LHCN-M2 (cell line): Measurements from ENCODE around the gene WDR26. TPM values are rescaled to one million over a fixed set of nuclear protein-coding genes. Genes with fewer than 3 reads are reported as not detected.
"Not testable (repeated sequence)": the region's sequence is repeated elsewhere in the genome, so short reads cannot be mapped to it uniquely, and the experiment has no call there.

ENCODE experiments used
- DNase-seq: peaks from one replicate; pipeline ENCODE4 v3.0.0-alpha.2; 2012; ENCODE audit warnings: low read depth
- total RNA-seq: library from RNA; depleted of rRNA; stranded (reverse); fragments of >200 nt; gene quantifications from 2 replicates; pipeline ENCODE4 v1.2.3, GENCODE V29; 2014

The WDR26 gene
- total RNA-seq, 1 experiment from 2014 or later, result 34.6 TPM

DNA sequence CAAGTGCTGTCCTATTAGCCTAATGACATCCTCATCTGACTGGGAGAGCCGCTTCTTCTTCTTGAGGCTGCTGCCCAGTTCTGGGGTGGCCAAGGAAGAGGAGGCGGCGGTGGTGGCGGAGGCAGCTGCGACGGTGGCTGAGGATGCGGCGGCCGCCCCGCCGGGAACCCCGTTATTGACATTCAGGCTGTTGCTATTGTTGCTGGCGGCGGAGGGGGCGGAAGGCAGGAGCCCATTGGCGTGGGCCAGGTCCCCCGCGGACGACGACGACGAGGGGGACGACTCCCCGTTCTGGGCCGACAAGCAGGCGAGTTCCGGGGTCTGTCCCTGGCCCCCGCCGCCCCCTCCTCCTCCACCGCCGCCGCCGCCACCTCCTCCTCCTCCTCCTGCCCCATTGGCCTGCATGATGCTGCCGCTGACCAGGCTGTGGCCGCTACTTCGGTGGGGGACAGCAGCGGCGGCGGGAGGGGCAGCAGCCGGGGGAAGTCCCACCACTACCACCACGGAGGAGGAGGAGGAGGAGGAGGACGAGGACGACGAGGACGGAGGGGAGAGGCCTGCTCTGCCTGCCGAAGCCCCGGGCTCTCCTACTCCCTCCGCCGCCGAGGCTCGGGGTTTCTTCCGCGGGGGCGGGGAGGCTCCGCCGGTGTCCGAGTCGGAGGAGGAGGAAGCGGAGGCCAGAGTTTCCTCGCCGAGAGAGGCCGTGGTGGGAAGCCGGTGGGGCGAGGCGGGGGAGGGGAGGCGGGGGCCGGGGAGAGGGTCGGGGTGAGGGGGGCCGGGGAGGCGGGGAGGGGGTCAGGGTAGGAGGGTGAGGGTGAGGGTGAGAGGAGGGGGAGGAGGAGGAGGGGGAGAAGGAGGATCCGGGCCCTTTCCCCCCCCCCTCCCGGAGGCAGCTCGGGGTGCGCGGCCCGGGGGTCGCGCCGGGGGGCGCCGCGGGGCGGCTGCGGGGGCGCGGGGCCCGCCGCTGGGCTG is 610 bp downstream of the WDR26 start:
- peak; percentile 15 for DNase-seq

DNA sequence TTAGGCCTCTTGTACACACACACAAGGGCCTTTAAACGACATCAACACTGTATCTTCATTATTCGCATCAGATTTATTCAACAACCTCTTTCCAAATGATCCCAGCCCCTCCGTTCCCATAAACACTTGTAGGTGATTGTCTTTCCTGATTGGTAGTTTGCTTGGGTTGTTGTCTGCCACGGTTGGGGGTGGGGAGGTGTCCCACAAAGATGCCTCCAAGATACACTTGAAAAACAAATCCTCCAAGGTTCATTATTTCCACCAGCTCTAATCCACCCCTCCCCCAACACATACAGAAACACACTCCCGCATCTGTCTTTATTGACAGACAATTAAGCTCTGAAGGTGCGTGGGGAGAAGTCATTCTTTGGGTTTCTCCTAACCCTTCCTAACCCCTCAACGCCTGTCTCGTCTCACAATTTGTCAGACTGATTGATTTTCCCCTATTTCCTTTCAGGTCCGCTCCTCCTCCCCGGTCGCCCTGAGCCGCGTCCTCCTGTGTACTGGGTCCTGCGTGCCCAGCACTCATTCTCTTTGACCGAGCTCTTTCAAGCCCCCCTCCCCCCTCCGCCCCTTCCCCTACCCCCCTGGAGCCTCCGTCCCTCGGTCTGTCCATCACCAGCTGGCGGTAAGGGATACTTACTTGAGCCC is 1.4 kb downstream of the WDR26 start:
- peak; percentile 26 for DNase-seq

DNA sequence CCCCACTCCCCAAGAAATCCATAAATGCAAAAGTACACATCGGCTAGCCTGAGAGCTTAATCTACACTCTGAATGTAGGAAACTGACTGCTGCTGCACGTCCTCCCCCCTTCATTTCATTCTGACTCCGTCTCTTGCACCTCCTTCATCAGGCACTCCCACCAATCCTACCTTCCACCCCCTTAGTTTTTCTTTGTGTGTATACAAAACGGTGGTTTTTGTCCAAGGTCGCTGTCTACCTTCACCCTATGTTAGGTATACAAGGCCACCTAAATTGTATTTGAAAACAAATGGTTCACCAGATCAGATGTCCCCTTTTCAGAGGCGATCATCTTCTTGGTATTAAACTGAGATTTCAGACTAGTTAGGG is 1.9 kb downstream of the WDR26 start:
- DNase-seq, result no peak

DNA sequence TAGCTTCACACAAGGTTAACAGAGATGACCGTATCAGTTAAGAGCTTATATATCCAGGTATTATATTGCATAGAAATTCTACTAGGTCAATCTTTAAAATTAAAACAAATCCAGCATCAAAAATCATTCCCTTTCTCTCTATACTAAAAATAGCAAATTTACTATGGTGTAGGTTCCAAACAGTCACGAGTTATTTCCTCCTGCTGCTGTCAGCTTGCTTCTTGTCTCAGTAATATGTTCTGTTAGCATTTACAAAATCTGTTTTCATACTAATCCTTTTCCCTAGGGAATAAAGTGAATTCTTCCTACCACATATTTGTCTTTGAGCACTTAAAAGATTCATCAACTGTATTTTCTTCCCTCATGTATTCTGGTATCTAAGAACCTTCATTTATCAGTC is 2.5 kb downstream of the WDR26 start:
- DNase-seq, result peak; percentile 51

DNA sequence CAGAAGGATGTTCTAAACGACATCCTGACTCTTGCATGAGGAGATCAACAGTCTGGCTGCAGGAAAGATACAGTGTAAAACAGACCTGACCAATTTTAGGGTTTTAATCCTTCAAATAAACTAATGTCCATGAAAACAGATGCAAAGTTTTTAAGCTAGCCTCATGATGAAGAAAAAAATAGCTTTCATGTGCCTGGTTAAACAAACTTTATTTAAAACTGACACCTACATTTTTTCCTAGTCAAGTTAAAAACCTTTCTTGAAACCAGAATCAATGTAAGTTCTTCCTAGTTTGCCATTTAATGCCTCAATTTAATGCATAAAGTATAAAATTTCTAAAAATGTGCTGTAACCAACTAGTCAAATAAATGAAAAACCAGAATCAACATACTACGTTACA is 2.9 kb downstream of the WDR26 start:
- no peak for DNase-seq

DNA sequence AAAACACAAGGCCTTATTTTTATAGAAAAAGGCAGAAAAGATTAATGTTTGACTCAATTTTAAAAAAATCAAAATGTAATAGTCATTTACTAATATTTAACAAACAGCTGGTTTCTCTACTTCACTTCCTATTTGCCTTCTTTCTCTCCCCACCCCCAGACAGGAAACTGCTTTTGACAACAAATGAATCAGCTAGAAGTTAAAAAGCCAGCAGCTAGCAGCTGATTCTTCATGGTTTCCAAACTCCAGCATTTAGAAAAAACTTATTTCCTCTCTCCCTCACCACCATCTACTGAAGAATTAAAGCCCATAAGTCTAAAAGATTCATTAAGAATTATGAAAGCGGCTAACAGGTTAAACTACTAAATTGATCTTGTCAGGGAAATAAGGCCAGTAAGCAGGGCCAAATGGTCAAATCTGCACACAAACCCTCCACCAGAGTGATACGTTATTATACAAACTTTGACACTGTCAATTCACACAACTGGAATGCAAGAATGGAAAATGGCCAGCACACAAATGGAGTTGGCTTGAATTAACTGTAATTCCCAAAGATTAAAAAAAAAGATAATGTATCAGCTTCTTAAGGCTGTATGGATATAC is 4.0 kb downstream of the WDR26 start:
- DNase-seq, result peak; percentile 82

DNA sequence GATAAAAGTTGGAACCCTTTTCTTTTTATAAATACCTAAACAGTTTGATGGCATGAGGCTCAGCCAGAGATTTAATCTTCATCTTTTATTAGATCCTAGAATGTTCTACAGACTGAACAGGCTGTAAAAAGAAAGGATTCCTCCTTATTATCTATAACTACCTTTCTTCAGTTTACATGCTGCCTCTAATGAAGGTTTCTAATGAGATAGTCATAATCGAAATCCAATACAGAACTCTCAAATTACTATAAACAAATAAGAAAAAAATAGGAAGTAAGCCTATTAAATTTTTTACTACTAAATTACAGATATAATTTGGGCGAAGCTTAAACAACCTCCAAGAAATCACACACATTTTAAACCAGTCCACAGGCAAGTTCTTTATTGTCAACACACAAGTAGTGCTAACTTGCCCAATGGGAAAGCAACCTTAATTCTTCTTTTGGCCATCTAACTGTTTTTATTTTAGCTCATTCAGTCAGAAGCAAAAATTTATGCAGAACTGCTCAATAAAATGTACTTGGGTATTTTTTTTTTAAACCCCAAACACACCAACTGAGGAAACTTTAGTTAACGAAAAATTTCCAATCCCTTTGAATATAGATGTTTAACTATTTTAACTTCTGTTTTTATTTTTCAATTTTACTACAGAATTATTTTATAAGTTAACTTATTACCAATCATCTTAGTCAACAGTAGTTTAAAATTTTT is 4.8 kb downstream of the WDR26 start:
- no peak for DNase-seq

DNA sequence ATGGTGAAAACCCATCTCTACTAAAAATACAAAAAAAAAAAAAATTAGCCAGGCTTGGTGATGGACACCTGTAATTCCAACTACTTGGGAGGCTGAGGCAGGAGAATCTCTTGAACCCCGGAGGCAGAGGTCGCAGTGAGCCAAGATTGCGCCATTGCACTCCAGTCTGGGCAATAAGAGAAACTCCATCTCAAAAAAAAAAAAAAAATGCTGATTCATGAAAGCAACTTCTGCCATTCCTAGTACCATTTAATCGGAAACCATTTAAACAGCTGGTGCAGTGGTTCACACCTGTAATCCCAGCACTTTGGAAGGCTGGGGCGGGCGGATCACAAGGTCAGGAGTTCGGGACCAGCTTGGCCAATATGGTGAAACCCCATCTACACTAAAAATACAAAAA is 5.9 kb downstream of the WDR26 start:
- not testable (repeated sequence) for DNase-seq

DNA sequence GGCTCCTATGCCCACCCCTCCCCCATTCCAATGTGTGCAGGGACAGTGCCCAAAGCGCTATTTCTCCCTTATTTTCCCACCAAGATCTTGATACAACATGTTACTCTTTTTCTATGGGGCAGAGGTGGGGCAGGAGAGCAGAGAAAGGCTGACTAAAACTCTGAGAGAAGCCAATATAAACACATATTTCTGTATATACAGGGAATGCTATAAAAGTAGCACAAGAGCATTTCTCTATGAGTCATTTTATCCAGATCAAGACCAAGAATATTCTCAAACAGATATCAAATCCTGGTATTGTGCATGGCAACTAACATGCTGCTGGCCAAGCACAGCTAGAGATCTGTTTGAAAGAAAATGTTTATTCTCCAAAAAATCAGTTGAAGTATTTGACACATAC is 7.3 kb downstream of the WDR26 start:
- peak; percentile 81 for DNase-seq

DNA sequence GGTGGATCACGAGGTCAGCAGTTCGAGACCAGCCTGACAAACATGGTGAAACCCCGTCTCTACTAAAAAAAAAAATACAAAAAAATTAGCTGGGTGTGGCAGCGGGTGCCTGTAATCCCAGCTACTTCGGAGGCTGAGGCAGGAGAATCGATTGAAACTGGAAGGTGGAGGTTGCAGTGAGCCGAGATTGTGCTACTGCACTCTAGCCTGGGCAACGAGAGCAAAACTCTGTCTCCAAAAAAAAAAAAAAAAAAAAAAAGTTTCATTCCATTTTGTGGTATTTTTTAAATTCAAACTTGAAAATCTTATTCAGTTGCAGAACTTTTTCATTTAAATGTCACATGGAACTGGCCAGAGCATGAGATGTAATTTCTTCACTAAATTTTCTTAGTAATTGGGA is 7.7 kb downstream of the WDR26 start:
- DNase-seq, result not testable (repeated sequence)

DNA sequence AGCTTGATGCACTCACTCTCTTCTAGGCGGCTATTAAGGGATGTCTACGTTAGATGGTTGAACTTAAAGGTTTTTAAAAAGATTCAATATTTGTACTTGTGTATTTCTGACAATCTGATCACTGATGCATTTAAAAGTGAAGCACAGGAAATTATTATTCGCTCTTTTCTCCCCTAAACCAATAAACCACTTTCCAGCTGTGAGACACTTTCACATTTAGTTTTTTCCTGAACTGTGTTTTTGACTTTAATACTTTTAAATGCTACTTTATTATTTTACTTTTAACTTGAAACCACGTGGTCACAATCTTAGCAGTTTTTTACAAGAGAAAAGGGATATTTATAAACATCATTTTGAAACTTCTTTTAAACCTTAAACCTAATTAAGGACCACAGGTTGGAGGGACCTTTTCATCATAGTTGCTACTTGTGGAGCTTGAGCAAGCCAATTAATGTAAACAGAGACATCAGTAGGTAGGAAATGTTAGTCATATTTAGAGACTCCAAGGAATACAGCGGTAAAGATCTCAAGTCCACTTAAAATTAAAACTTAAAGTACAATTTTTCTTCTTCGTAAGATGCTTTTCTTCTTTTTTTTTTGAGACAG is 9.2 kb downstream of the WDR26 start:
- no peak for DNase-seq

DNA sequence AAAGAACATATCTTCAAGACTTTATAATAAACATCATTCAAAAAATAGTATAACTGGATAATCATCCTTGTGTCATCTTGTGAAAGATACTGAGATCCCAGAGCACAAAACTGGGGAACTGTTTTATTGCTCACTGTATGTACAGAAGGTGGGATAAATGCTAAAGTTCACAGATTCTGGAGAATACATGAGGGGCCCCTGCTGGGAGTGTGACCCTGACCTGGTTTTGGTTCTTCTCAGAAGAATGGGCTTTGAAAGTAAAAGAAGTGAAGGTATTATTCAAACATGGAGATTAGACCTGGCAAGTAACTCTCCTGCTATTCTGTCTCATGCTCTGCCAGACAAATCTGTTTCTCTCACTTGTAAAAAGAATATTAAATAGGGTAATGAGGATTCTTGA is 14.5 kb downstream of the WDR26 start:
- DNase-seq, result no peak

DNA sequence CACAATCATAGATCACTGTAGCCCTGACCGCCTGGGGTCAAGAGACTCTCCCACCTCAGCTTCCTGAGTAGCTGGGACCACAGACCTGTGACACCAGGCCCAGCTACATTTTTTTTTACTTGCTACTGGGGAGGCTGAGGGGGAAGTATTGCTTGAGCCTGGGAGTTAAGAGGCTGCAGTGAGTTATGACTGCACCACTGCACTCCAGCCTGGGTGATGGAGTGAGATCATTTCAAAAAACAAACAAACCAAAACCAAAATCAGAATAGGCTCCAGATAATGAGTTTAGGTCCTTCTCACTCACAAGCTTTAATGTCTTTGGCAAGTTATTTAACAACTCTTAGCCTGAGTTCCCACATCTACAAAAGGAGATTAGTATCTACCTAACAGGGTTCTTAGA is 22.8 kb downstream of the WDR26 start:
- no peak for DNase-seq

DNA sequence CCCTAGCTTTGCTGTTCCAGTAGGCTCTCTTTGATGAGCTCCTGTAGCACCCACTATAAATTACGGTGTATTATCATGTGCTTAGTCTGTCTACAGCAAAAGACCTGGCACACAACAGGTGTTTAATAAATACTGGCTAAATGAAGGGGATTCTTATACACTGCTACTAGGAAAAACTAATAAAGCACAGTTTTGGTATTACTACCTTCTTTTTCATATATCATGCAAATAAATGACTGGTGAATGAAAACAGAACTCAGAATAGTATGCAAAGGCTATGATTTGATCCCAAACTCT is 26.4 kb downstream of the WDR26 start:
- DNase-seq, result no peak

DNA sequence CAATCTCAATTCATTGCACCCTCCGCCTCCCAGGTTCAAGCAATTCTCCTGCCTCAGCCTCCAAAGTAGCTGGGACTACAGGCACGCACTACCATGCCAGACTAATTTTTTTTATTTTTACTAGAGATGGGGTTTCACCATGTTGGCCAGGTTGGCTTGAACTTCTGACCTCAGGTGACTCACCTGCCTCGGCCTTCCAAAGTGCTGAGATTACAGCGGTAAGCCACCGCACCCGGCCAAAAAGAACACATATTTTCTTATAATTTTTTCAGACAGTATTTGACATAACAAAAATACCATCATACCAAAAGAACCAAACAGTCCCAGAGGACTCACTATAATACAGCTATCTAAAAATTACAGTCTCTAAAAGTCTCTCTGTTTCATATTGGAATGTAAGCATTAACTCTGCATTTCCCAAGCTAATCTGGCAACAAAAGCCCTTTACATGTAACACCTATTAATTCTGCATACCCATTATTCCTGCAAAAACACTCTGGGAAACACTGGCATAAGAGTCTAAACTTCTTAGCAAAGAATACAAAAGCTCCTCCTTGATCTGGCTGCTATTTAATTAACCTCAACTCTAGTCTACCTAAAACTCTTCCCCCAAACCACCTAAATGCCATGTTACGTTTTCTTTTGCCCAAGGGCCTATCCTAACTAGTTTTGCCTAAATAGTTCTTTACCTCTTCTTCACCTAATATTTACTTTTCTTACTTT is 26.9 kb downstream of the WDR26 start:
- peak; percentile 55 for DNase-seq

DNA sequence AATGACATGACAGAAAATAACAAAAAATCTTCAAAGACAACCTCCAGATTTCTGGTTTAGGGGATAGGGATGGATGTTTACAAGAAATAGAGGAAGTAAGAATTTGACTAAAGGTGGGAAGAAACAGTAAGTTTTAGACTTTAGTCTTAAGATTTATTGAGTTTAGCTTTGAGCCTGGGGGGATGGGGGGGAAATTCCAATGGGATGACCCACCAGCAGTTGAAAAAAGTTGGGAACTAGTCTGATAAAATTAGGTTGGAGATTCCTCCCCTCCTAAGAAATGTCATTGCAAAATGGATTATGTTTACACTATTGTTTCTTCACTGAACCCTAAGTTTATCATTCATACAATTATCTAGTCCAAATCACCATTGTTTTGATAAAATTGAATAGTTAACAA is 28.4 kb downstream of the WDR26 start:
- DNase-seq, result no peak

DNA sequence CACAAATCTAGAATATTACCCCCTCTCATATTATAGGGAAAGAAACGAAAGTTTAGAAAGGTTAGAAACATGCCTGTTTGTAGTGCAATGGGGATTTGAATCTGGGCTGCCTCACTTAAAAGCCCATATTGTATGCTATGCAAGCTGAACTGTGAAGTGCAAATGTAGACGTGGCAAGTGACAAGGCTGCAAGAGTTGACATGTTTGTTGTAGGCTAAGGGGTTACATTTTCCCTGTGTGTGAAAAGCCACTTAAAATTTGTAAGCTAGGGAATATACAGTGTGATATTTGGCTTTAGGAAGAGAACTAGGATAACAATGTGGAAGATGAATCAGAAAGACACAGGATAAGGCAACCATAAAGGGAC is 29.0 kb downstream of the WDR26 start:
- DNase-seq, result no peak

DNA sequence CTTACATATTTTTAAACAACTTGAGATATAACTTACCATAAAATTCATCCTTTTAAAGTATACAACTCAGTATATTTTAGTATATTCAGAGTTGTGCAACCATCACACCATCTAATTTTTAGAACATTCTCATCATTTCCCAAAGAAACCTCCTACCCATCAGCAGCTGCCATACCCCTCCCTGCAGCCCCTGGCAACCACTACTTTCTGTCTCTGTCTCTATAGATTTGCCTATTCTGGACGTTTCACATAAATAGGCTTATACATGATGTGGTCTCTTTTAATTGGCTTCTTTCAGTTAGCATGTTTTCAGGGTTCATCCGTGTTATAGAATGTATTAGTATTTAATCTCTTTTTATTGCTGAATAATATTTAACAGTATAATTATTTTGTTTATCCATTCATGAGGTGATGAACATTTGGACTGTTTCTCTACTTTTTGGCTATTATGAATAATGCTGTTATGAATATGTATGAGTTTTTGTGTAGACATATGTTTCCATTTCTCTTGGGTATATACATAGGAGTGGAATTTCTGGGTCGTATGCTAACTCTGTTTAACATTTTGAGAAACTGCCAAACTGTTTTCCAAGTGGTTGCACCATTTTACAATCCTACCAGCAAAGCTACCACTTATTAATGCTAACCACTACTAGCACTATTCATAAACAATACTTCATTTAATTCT is 29.5 kb downstream of the WDR26 start:
- no peak for DNase-seq

DNA sequence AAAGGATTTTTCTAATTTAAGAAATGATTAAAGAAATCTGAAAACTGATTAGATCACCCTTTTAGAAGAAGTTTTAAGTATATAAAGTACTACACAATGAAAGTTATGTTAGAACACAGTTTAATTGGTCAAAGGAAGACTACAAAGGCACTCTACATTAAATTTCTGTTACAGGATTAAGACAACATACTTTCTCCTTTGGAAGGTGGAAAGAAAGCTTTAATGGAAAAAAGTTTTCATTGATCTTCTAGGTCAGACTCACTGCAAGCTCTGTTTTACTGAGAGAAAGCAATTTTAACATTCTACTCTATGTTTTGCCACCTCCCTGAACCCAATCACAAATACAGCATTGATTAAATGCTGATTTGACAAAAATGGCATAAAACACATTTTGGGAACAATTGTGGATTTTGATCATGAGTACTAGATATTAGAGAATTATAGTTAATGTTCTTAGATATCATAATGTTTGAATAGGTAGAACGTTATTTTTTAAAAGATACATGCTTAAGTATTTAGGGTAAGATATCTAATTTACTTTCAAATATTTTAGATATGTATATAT is 32.0 kb downstream of the WDR26 start:
- no peak for DNase-seq

DNA sequence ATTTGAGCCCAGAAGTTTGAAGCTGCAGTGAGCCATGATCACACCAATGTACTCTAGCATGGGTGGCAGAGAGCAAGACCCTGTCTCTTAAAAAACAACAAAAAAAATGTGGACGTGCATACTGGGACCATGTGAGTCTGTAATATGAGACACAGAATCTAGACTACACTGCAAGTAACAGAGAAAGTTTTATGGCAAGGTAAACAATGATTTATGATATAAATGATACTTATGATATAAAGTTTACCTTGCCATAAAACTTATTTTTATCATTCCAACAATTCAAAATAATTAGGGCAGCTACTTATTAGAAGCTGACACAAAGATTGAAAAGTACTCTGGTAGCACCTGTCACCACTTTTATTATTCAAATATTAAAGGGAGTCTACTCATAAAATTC is 34.7 kb downstream of the WDR26 start:
- no peak for DNase-seq
